ENCODE results near the gene CLRN1.

The CLRN1 gene

GRCh38 chr3:150928234-150928633 is 44.3 kb downstream of the CLRN1 start:
- peak in 15 of 42 donors; percentile 8 to 69 (median 35) for DNase-seq
- intact Hi-C loops (cut with DNase I): no loop called here

GRCh38 chr3:150926328-150926727 is 46.2 kb downstream of the CLRN1 start:
- no peak for DNase-seq
- intact Hi-C loops (cut with DNase I): no loop called here

- peak; percentile 21 to 86 (median 68) for DNase-seq
- intact Hi-C loops (cut with DNase I): no loop called here
These were observed 46.8 kb downstream of the CLRN1 start for GRCh38 chr3:150925751-150926201.

GRCh38 chr3:150922611-150923010 is 49.9 kb downstream of the CLRN1 start:
- DNase-seq: no peak
- intact Hi-C loops (cut with DNase I): no loop called here

- intact Hi-C loops (cut with DNase I): no loop called here
- peak in 21 of 42 donors; percentile 6 to 68 (median 32) for DNase-seq
These were observed 51.3 kb downstream of the CLRN1 start for GRCh38 chr3:150921209-150921608.

GRCh38 chr3:150920236-150920635 is 52.3 kb downstream of the CLRN1 start:
- DNase-seq: no peak
- intact Hi-C loops (cut with DNase I): no loop called here

- peak in 19 of 42 donors; percentile 14 to 58 (median 26) for DNase-seq
These were observed 54.6 kb downstream of the CLRN1 start for GRCh38 chr3:150917951-150918350.

GRCh38 chr3:150913133-150913922 is 59.2 kb downstream of the CLRN1 start:
- peak in 5 of 42 donors; percentile 17 to 43 (median 33) for DNase-seq
- intact Hi-C loops (cut with DNase I): no loop called here

More at GRCh38 chr3:150917951-150918350, 54.6 kb downstream of the CLRN1 start:
- intact Hi-C loops (cut with DNase I): no loop called here

GRCh38 chr3:150912501-150912900 is 60.0 kb downstream of the CLRN1 start:
- no peak for DNase-seq
- intact Hi-C loops (cut with DNase I): no loop called here

- DNase-seq: no peak
- intact Hi-C loops (cut with DNase I): no loop called here
These were observed 60.8 kb downstream of the CLRN1 start for GRCh38 chr3:150911771-150912170.

GRCh38 chr3:150906461-150906860 is 66.1 kb downstream of the CLRN1 start:
- DNase-seq: no peak
- intact Hi-C loops (cut with DNase I): no loop called here

GRCh38 chr3:150905746-150906145 is 66.8 kb downstream of the CLRN1 start:
- DNase-seq: no peak
- intact Hi-C loops (cut with DNase I): no loop called here

- intact Hi-C loops (cut with DNase I): no loop called here
These were observed 67.2 kb downstream of the CLRN1 start, which contains the start of gene MINDY4B for GRCh38 chr3:150905339-150905738. Gene MINDY4B (minus strand): TSS chr3:150905439. CDS start chr3:150905439, 0 bp downstream.

GRCh38 chr3:150902988-150903387 is 69.5 kb downstream of the CLRN1 start:
- intact Hi-C loops (cut with DNase I): no loop called here
- DNase-seq: no peak

More at GRCh38 chr3:150905339-150905738, 67.2 kb downstream of the CLRN1 start, which contains the start of gene MINDY4B:
- no peak for DNase-seq

GRCh38 chr3:150901793-150902192 is 70.7 kb downstream of the CLRN1 start:
- intact Hi-C loops (cut with DNase I): no loop called here
- DNase-seq: no peak

- DNase-seq: no peak
- intact Hi-C loops (cut with DNase I): no loop called here
These were observed 73.4 kb downstream of the CLRN1 start for GRCh38 chr3:150899141-150899540.

GRCh38 chr3:150898046-150898754 is 74.3 kb downstream of the CLRN1 start:
- no peak for DNase-seq
- intact Hi-C loops (cut with DNase I): no loop called here

GRCh38 chr3:150897592-150897991 is 74.9 kb downstream of the CLRN1 start:
- DNase-seq: no peak
- intact Hi-C loops (cut with DNase I): no loop called here

- intact Hi-C loops (cut with DNase I): no loop called here
- no peak for DNase-seq
These were observed 81.7 kb downstream of the CLRN1 start for GRCh38 chr3:150890831-150891230.

GRCh38 chr3:150890295-150890694 is 82.2 kb downstream of the CLRN1 start:
- intact Hi-C loops (cut with DNase I): no loop called here
- DNase-seq: no peak

Data from head of caudate nucleus (tissue), 42 donors.